Mucosa of stomach (tissue), 1 donor: ENCODE data around the gene C6orf58.

ENCODE experiments used
- H3K27me3 ChIP-seq: one replicate; pipeline ENCODE4 v1.7.0; 2013; ENCODE audit warnings: mild to moderate bottlenecking, low read length; ENCODE audit not compliant: control insufficient read depth, insufficient read depth
- H3K36me3 ChIP-seq: one replicate; pipeline ENCODE4 v1.7.0; 2013; ENCODE audit warnings: low read length; ENCODE audit not compliant: control insufficient read depth, insufficient read depth
- H3K4me1 ChIP-seq: one replicate; pipeline ENCODE4 v1.7.0; 2013; ENCODE audit warnings: mild to moderate bottlenecking, low read length; ENCODE audit not compliant: control insufficient read depth, insufficient read depth
- H3K4me3 ChIP-seq: one replicate; pipeline ENCODE4 v1.7.0; 2013; ENCODE audit warnings: low read length
- H3K9ac ChIP-seq: one replicate; pipeline ENCODE4 v1.7.0; 2013; ENCODE audit warnings: mild to moderate bottlenecking, low read length, moderate library complexity
- H3K9me3 ChIP-seq: one replicate; pipeline ENCODE4 v1.7.0; 2013; ENCODE audit warnings: mild to moderate bottlenecking, low read length, moderate library complexity; ENCODE audit not compliant: control insufficient read depth
- donor health status: Pancreatic carcinoma.

C6orf58 gene

GRCh38 chr6:127566651-127567050 is 10.3 kb upstream of the C6orf58 start:
- H3K9me3 ChIP-seq = no peaks in the 10 kb centered on the region
- no peaks in the 10 kb centered on the region for H3K4me1 ChIP-seq

GRCh38 chr6:127567476-127567875 is 9.5 kb upstream of the C6orf58 start:
- no peaks in the 10 kb centered on the region for H3K27me3 ChIP-seq
- no peaks in the 10 kb centered on the region for H3K4me1 ChIP-seq
- no peaks in the 10 kb centered on the region for H3K9me3 ChIP-seq
- H3K9ac ChIP-seq = no peak overlapping the region
- no peak overlapping the region for H3K4me3 ChIP-seq
- H3K36me3 ChIP-seq = no peaks in the 10 kb centered on the region

More at GRCh38 chr6:127566651-127567050, 10.3 kb upstream of the C6orf58 start:
- H3K9ac ChIP-seq = no peak overlapping the region
- no peak overlapping the region for H3K4me3 ChIP-seq
- no peaks in the 10 kb centered on the region for H3K27me3 ChIP-seq
- no peaks in the 10 kb centered on the region for H3K36me3 ChIP-seq

- Histone ChIP-seq H3K4me1 (no peaks in the 10 kb centered on the region), H3K9me3 (no peaks in the 10 kb centered on the region), H3K4me3 (no peak overlapping the region), H3K9ac (no peak overlapping the region), H3K36me3 (no peaks in the 10 kb centered on the region), H3K27me3 (no peaks in the 10 kb centered on the region)
Measured at GRCh38 chr6:127570739-127571389, 6.1 kb upstream of the C6orf58 start.

GRCh38 chr6:127578900-127579299 is 1.9 kb downstream of the C6orf58 start:
- no peaks in the 10 kb centered on the region for H3K36me3 ChIP-seq
- peaks cover 14% of the 10 kb centered on the region for H3K27me3 ChIP-seq

GRCh38 chr6:127581576-127581975 is 4.6 kb downstream of the C6orf58 start:
- Histone ChIP-seq H3K9ac (no peak overlapping the region), H3K4me3 (no peak overlapping the region), H3K9me3 (no peaks in the 10 kb centered on the region), H3K4me1 (no peaks in the 10 kb centered on the region), H3K27me3 (peaks cover 14% of the 10 kb centered on the region), H3K36me3 (no peaks in the 10 kb centered on the region)

More at GRCh38 chr6:127578900-127579299, 1.9 kb downstream of the C6orf58 start:
- Histone ChIP-seq H3K4me1 (no peaks in the 10 kb centered on the region), H3K4me3 (no peak overlapping the region), H3K9ac (no peak overlapping the region), H3K9me3 (no peaks in the 10 kb centered on the region)

GRCh38 chr6:127582777-127583462 is 5.9 kb downstream of the C6orf58 start:
- Histone ChIP-seq H3K9me3 (no peaks in the 10 kb centered on the region), H3K9ac (no peak overlapping the region), H3K36me3 (no peaks in the 10 kb centered on the region), H3K27me3 (peaks cover 7% of the 10 kb centered on the region), H3K4me1 (no peaks in the 10 kb centered on the region), H3K4me3 (no peak overlapping the region)

GRCh38 chr6:127585123-127585522 is 8.1 kb downstream of the C6orf58 start:
- Histone ChIP-seq H3K4me1 (no peaks in the 10 kb centered on the region), H3K4me3 (no peak overlapping the region), H3K9ac (no peak overlapping the region), H3K9me3 (no peaks in the 10 kb centered on the region), H3K27me3 (peaks cover 7% of the 10 kb centered on the region), H3K36me3 (no peaks in the 10 kb centered on the region)

- Histone ChIP-seq H3K4me3 (no peak overlapping the region), H3K27me3 (peaks cover 7% of the 10 kb centered on the region), H3K36me3 (no peaks in the 10 kb centered on the region), H3K9me3 (no peaks in the 10 kb centered on the region), H3K4me1 (no peaks in the 10 kb centered on the region), H3K9ac (no peak overlapping the region)
Measured at GRCh38 chr6:127586372-127586771, 9.4 kb downstream of the C6orf58 start.

GRCh38 chr6:127587875-127588274 is 10.9 kb downstream of the C6orf58 start:
- Histone ChIP-seq H3K36me3 (no peaks in the 10 kb centered on the region), H3K9me3 (no peaks in the 10 kb centered on the region), H3K27me3 (peaks cover 4% of the 10 kb centered on the region), H3K4me1 (no peaks in the 10 kb centered on the region), H3K9ac (no peak overlapping the region), H3K4me3 (no peak overlapping the region)

GRCh38 chr6:127589135-127589534 is 12.2 kb downstream of the C6orf58 start:
- no peaks in the 10 kb centered on the region for H3K36me3 ChIP-seq
- no peaks in the 10 kb centered on the region for H3K9me3 ChIP-seq
- H3K9ac ChIP-seq = no peak overlapping the region
- H3K27me3 ChIP-seq = no peaks in the 10 kb centered on the region
- no peaks in the 10 kb centered on the region for H3K4me1 ChIP-seq
- H3K4me3 ChIP-seq = no peak overlapping the region

- H3K9ac ChIP-seq = no peak overlapping the region
Measured at GRCh38 chr6:127590344-127590743, 13.4 kb downstream of the C6orf58 start.

GRCh38 chr6:127592964-127593363 is 16.0 kb downstream of the C6orf58 start:
- no peak overlapping the region for H3K9ac ChIP-seq
- no peaks in the 10 kb centered on the region for H3K36me3 ChIP-seq
- no peaks in the 10 kb centered on the region for H3K9me3 ChIP-seq
- H3K4me3 ChIP-seq = no peak overlapping the region
- H3K4me1 ChIP-seq = no peaks in the 10 kb centered on the region
- no peaks in the 10 kb centered on the region for H3K27me3 ChIP-seq

More at GRCh38 chr6:127590344-127590743, 13.4 kb downstream of the C6orf58 start:
- Histone ChIP-seq H3K4me3 (no peak overlapping the region), H3K4me1 (no peaks in the 10 kb centered on the region), H3K27me3 (no peaks in the 10 kb centered on the region), H3K9me3 (no peaks in the 10 kb centered on the region), H3K36me3 (no peaks in the 10 kb centered on the region)
